NB4 (cell line): Measurements from ENCODE around the gene NPIPB8.

Experiments
- MYC ChIP-seq: IDR thresholded peaks from 2 replicates; pipeline ENCODE4 v1.6.1; 2011; ENCODE audit warnings: low read depth, low read length
- POLR2A ChIP-seq: IDR thresholded peaks from 2 replicates; pipeline ENCODE4 v1.6.1; 2011; ENCODE audit warnings: mild to moderate bottlenecking; ENCODE audit not compliant: insufficient read length; ENCODE audit errors: extremely low read depth
- TF ChIP-seq, protein P1 (sequence below): IDR thresholded peaks from one replicate; pipeline ENCODE4 v1.5.1; 2012; ENCODE audit warnings: low read depth, low read length

GRCh38 chr16:28621481-28622155, 16.2 kb upstream of the NPIPB8 start:
- TF ChIP-seq, protein P1, sequence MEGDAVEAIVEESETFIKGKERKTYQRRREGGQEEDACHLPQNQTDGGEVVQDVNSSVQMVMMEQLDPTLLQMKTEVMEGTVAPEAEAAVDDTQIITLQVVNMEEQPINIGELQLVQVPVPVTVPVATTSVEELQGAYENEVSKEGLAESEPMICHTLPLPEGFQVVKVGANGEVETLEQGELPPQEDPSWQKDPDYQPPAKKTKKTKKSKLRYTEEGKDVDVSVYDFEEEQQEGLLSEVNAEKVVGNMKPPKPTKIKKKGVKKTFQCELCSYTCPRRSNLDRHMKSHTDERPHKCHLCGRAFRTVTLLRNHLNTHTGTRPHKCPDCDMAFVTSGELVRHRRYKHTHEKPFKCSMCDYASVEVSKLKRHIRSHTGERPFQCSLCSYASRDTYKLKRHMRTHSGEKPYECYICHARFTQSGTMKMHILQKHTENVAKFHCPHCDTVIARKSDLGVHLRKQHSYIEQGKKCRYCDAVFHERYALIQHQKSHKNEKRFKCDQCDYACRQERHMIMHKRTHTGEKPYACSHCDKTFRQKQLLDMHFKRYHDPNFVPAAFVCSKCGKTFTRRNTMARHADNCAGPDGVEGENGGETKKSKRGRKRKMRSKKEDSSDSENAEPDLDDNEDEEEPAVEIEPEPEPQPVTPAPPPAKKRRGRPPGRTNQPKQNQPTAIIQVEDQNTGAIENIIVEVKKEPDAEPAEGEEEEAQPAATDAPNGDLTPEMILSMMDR: no peak
- no peak for TF ChIP-seq POLR2A
- no peak for TF ChIP-seq MYC
